ENCODE measurements around the gene TMIGD2.

The TMIGD2 gene

DNA sequence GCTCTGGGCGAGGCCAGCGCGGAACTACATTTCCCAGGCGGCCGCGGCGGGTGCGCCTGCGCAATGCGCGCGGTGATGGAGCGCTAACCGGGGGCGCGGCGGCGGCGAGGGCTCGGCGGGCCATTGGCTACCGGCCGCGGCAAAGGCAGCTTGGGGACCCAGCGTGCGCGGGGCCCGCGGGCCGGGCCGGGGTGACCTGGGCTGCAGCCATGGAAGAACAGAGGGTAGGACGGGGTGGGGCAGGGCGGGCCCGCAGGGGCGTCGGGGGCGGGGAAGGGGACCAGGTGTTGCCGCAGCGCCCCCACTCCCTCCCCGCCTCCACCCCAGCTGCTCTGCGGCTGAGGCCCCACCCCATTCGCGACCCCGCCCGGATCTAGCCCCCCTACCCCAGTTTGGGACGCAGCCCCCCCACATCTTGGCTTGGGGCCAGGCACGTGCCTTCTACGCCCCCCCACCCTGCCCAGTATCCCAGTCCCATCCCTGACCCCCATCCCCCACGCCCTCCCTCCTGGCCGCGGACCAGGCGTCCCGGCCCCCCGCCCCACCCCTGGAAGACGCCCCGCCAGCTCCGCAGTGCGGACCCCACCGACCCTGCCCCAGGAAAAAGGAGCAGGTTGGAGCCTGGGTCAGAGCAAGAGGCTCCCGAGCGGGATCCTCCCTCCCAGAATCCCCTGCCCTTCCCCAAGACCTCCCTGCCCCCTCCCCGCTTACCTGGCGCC lies 2.5 kb upstream of the TMIGD2 start, which contains the start of gene FSD1:
FSD1 (plus strand) TSS at position 61 of the 719 bp plus-strand sequence; CDS start at position 210, 149 bp downstream.
- TF ChIP-seq, protein P1, sequence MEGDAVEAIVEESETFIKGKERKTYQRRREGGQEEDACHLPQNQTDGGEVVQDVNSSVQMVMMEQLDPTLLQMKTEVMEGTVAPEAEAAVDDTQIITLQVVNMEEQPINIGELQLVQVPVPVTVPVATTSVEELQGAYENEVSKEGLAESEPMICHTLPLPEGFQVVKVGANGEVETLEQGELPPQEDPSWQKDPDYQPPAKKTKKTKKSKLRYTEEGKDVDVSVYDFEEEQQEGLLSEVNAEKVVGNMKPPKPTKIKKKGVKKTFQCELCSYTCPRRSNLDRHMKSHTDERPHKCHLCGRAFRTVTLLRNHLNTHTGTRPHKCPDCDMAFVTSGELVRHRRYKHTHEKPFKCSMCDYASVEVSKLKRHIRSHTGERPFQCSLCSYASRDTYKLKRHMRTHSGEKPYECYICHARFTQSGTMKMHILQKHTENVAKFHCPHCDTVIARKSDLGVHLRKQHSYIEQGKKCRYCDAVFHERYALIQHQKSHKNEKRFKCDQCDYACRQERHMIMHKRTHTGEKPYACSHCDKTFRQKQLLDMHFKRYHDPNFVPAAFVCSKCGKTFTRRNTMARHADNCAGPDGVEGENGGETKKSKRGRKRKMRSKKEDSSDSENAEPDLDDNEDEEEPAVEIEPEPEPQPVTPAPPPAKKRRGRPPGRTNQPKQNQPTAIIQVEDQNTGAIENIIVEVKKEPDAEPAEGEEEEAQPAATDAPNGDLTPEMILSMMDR (IDR thresholded peaks at IDR 0.05; ENCODE audit: insufficient read depth, low read depth, low read length, missing control alignments), result no peak
- no peak within 1 kb of the TSS for H3K4me3 ChIP-seq (ENCODE audit: low read length)
- DNase-seq (ENCODE audit: low read depth), result no peak

DNA sequence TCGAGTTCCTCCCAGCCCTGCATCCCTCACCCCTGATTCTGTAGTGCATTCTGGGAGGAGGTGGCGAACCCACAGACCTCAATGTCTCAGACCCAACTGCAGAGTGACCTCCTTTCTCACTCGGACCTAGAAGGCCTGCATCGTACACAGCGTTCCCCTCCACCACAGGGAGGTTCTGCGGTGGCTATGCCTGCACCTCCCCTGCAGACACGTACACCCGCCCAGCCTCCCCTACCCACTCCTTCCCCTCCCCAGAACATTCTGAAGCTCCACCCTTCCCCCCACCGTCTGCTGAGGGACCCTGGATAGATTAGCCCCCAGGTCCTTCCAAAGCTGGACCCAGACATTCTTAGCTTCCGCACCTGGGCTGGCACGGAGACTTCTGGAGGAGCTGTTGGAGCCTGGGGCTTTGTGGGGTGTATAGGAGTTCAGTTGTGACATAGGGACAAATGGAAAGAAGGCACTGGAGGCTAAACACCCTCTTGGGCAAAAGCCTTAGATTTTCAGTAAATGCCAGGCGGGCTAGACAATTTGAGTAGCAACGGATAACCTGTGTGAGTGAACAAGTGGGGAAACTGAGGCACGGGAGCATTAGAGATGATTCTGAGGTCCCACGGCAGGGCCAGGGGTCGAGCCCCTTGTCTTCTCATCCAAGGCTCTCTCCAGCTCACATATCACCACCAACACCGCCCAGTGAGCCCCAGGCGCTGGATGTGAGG lies 1.8 kb upstream of the TMIGD2 start:
- TF ChIP-seq, protein P1 (IDR thresholded peaks at IDR 0.05; ENCODE audit: insufficient read depth, low read depth, low read length, missing control alignments), result no peak
- DNase-seq (ENCODE audit: low read depth), result no peak
- H3K4me3 ChIP-seq (ENCODE audit: low read length), result no peak overlapping the region

DNA sequence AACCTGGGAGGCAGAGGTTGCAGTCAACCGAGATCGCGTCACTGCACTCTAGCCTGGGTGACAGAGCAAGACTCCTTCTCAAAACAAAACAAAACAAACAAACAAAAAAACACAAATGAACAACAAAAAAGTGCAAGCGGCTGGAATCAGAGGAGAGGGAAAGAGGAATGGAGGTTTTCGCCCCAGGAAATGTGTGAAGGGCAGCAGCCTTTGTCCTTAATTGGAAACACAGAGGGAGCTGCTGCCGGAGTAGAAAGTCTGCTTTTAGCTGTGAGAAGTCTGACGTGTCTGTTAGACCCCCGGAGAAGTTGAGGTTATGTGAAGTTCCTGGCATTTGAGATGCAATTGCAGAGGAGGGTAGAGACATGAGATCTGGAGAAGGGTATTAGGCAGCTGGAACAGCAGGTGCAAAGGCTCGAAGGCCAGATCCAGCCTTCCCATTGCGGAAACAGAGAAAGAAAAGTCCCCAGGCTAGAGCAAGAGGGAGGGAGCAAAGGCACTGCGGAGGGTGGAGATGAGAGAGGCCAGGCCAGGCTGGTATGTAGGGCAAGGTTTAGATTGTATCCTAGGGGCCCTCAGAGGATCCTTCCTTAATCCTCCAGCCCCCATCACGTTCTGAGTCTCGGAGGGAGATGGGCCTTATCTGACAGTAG lies 473 bp downstream of the TMIGD2 start:
- TF ChIP-seq, protein P1 (IDR thresholded peaks at IDR 0.05; ENCODE audit: insufficient read depth, low read depth, low read length, missing control alignments), result no peak
- no peak for DNase-seq (ENCODE audit: low read depth)
- H3K4me3 ChIP-seq (ENCODE audit: low read length), result no peak overlapping the region

DNA sequence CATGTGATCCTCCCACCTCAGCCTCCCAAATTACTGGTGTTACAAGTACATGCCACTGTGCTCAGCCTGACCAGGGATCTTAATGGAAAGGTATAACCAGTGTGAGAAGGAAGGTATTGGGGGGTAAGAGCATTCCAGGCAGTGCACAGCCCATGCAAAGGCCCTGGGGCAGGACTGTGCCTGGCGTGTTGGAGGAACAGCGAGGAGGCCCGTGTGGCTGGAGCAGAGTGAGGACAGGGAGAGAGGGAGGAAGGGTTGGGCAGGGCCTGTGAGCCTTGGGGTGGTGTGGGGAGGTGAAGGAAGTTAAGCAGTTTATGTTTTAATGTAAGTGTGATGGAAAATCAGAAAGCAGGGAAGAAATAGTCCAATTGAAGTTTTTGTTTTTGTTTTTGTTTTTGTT lies 1.6 kb downstream of the TMIGD2 start:
- TF ChIP-seq, protein P1 (IDR thresholded peaks at IDR 0.05; ENCODE audit: insufficient read depth, low read depth, low read length, missing control alignments), result no peak
- DNase-seq (ENCODE audit: low read depth), result no peak
- no peak overlapping the region for H3K4me3 ChIP-seq (ENCODE audit: low read length)

DNA sequence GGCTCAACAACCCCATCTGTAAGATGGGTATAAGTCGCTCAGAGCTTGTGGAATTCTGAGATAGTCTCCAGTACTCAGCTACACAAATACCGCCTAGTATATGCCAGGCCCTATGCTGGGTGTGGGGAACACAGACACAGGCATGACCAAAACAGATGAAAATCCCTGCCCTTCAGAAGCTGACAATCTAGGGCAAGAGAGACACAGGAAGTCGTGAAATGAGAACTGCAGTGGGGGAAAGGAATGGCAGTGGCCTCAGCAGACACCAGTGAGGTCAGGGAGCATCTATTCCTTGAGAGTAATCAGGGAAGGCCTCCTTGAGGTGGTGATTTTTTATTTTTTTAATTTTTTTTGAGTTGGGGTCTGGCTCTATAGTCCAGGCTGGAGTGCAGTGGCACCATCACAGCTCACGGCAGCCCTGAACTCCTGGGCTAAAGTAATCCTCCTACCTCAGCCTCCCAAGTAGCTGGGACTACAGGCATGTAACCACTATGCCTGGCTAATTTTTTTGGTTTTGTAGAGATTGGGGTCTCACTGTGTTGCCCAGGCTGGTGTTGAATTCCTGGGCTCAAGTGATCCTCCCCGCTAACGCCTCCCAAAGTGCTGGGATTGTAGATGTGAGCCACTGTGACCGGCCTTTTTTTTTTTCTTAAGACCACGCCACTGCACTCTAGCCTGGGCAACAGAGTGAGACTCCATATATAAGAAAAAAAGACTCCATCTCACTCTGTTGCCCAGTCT lies 3.2 kb downstream of the TMIGD2 start:
- DNase-seq (ENCODE audit: low read depth), result no peak
- TF ChIP-seq, protein P1 (IDR thresholded peaks at IDR 0.05; ENCODE audit: insufficient read depth, low read depth, low read length, missing control alignments), result no peak
- H3K4me3 ChIP-seq (ENCODE audit: low read length), result no peak overlapping the region

DNA sequence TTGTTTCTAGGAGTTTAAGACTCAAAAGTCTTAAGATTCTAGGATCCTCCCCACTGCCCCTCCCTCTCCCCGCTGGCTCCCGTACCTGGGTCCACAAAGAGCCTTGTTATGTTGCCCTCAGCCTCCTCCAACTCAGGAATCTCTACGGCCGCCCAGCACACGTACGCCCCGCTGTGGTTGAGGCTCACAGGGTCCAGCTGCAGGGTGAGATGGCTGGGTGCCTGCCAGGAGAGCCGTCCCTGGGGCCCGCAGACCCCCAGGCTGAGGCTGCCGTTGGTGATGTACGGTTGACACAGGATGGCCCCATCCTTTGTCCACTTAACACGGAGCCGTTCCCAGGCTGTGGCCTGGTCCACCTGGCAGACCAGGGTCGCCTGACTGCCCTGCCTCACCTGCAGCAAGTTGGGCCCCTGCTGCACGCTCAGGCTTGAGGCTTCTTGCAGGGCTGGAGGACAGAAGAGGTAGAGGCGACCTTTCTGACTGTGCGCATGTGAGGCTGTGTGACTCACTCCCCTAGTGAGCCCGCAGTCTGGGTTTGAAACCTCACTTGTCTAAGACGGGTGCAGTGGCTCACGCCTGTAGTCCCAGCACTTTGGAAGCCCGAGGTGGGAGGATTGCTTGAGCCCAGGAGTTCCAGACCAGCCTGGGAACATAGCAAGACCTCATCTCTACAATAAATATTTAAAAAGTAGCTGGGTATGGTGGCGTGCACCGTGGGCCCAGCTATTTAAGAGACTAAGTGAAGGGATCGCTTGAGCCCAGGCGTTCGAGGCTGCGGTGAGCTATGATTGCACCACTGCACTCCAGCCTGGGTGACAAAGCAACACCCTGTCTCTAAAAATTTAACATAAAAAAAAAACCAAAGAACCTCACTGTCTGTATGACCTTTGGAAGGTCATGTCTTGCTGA lies 4.0 kb downstream of the TMIGD2 start:
- no peak overlapping the region for H3K4me3 ChIP-seq (ENCODE audit: low read length)
- TF ChIP-seq, protein P1 (IDR thresholded peaks at IDR 0.05; ENCODE audit: insufficient read depth, low read depth, low read length, missing control alignments), result no peak
- DNase-seq (ENCODE audit: low read depth), result peak; percentile 39
